GM18526 (cell line): ENCODE results near the gene SERTAD1.

ENCODE experiments used
- POLR2A ChIP-seq: IDR thresholded peaks from 3 replicates; pipeline ENCODE4 v1.6.1; 2011; ENCODE audit not compliant: insufficient read length; ENCODE audit errors: extremely low read depth

SERTAD1 gene

GRCh38 chr19:40457953-40458596 lies 32.3 kb upstream of the SERTAD1 start:
- no peak for TF ChIP-seq POLR2A

- no peak for TF ChIP-seq POLR2A
These were observed 31.3 kb upstream of the SERTAD1 start for GRCh38 chr19:40457048-40457447.

- TF ChIP-seq POLR2A, result no peak
These were observed 27.5 kb upstream of the SERTAD1 start for GRCh38 chr19:40453151-40453735.

- TF ChIP-seq POLR2A, result no peak
These were observed 26.2 kb upstream of the SERTAD1 start for GRCh38 chr19:40452016-40452415.

- no peak for TF ChIP-seq POLR2A
These were observed 24.9 kb upstream of the SERTAD1 start for GRCh38 chr19:40450664-40451063.

GRCh38 chr19:40449506-40449905 lies 23.7 kb upstream of the SERTAD1 start:
- no peak for TF ChIP-seq POLR2A

- no peak for TF ChIP-seq POLR2A
These were observed 20.5 kb upstream of the SERTAD1 start for GRCh38 chr19:40446263-40446784.

GRCh38 chr19:40445780-40446262 lies 20.0 kb upstream of the SERTAD1 start:
- TF ChIP-seq POLR2A, result no peak

- no peak for TF ChIP-seq POLR2A
These were observed 19.1 kb upstream of the SERTAD1 start for GRCh38 chr19:40444825-40445312.

- TF ChIP-seq POLR2A, result peak; percentile 86
These were observed 18.4 kb upstream of the SERTAD1 start, which contains the start of gene SERTAD3 for GRCh38 chr19:40444000-40444824. Gene SERTAD3, minus strand, starts transcription at chr19:40444335. Its CDS starts 2,255 bp downstream, at chr19:40442080.

GRCh38 chr19:40443131-40443999 lies 17.6 kb upstream of the SERTAD1 start:
- peak; percentile 35 for TF ChIP-seq POLR2A

- TF ChIP-seq POLR2A, result no peak
These were observed 16.7 kb upstream of the SERTAD1 start for GRCh38 chr19:40442328-40443130.

- no peak for TF ChIP-seq POLR2A
These were observed 16.0 kb upstream of the SERTAD1 start for GRCh38 chr19:40441719-40442253.
